K562 (cell line): Measurements from ENCODE around the gene ZNF85. TPM values are rescaled to one million over a fixed set of nuclear protein-coding genes. Genes with fewer than 3 reads are reported as not detected.

Experiments used
- polyA plus RNA-seq, 8 experiments: library from polyadenylated mRNA; depleted of rRNA in 4 of 8; stranded (reverse) in 5 of 8; unstranded in 3 of 8; fragments of >200 nt; fragmentation: Nextera tagmentation in 2 of 8; fragmentation: Illumina TruSeq in 1 of 8; extraction: Ambion mirVana in 2 of 8; extraction: Trizol in 1 of 8; gene quantifications; 2 replicates each; pipeline versions ENCODE4 v1.2.1 to v1.2.3, GENCODE V29; 2011 to 2014; ENCODE audit warnings: inconsistent platforms in 1 of 8, missing spikeins in 1 of 8
- total RNA-seq, 7 experiments: library from RNA; depleted of rRNA in 6 of 7; stranded (reverse); fragments of >200 nt in 6 of 7; fragmentation: Illumina TruSeq in 2 of 7; extraction: Trizol in 2 of 7; gene quantifications; 2 replicates each; pipeline versions ENCODE4 v1.2.1 to v1.2.3, GENCODE V29; 2011 to 2021; ENCODE audit warnings: low replicate concordance in 1 of 7

The ZNF85 gene
- total and polyA plus RNA-seq, 9 of the 15 experiments (the other 6 are each of a cell fraction or from before 2014, with no cell fraction given) = 0.41 to 1.7 (median 0.92) TPM

Other genes with a start within 250 kb of the ZNF85 start
- gene ZNF66, start 146.9 kb upstream of the ZNF85 start, total RNA-seq (2014; rRNA removed) = 0.98 and 1.7 TPM in 2 replicates
- 2.0 and 2.5 TPM in 2 replicates for gene ZNF66, start 146.9 kb upstream of the ZNF85 start, total RNA-seq (2014; rRNA removed; fragmentation: Illumina TruSeq; extraction: Trizol)
- 2.1 and 2.7 TPM in 2 replicates for gene ZNF66, start 146.9 kb upstream of the ZNF85 start, total RNA-seq (2015; rRNA removed; fragmentation: Illumina TruSeq; extraction: Trizol)
- gene ZNF66, start 146.9 kb upstream of the ZNF85 start, total RNA-seq (2021) = 1.6 TPM in 2 replicates
- gene ZNF66, start 146.9 kb upstream of the ZNF85 start, polyA plus RNA-seq (2011; rRNA removed) = 0.83 and 2.5 TPM in 2 replicates
- 1.2 and 1.3 TPM in 2 replicates for gene ZNF66, start 146.9 kb upstream of the ZNF85 start, polyA plus RNA-seq (2014; fragmentation: Illumina TruSeq; extraction: Trizol)
- gene ZNF66, start 146.9 kb upstream of the ZNF85 start, polyA plus RNA-seq (2014; fragmentation: Nextera tagmentation; extraction: Ambion mirVana) = under 1 TPM; 0.13 to 0.29 TPM
- gene ZNF66, start 146.9 kb upstream of the ZNF85 start, polyA plus RNA-seq (2014; rRNA removed) = 0.53 and 1.4 TPM in 2 replicates
- gene ZNF430, start 97.4 kb downstream of the ZNF85 start, total RNA-seq (2014; rRNA removed) = 5.3 and 5.6 TPM in 2 replicates
- 15.4 and 15.8 TPM in 2 replicates for gene ZNF430, start 97.4 kb downstream of the ZNF85 start, total RNA-seq (2014; rRNA removed; fragmentation: Illumina TruSeq; extraction: Trizol)
- gene ZNF430, start 97.4 kb downstream of the ZNF85 start, total RNA-seq (2015; rRNA removed; fragmentation: Illumina TruSeq; extraction: Trizol) = 10.8 and 11.7 TPM in 2 replicates
- gene ZNF430, start 97.4 kb downstream of the ZNF85 start, total RNA-seq (2021) = 7.8 and 9.6 TPM in 2 replicates
- 11.3 and 11.4 TPM in 2 replicates for gene ZNF430, start 97.4 kb downstream of the ZNF85 start, polyA plus RNA-seq (2011; rRNA removed)
- 7.6 and 9.4 TPM in 2 replicates for gene ZNF430, start 97.4 kb downstream of the ZNF85 start, polyA plus RNA-seq (2014; fragmentation: Illumina TruSeq; extraction: Trizol)
- gene ZNF430, start 97.4 kb downstream of the ZNF85 start, polyA plus RNA-seq (2014; fragmentation: Nextera tagmentation; extraction: Ambion mirVana) = 1 to 10 TPM; 4.7 to 5.3 TPM
- gene ZNF430, start 97.4 kb downstream of the ZNF85 start, polyA plus RNA-seq (2014; rRNA removed) = 5.0 and 5.2 TPM in 2 replicates
- 16.2 and 21.4 TPM in 2 replicates for gene ZNF714, start 159.0 kb downstream of the ZNF85 start, total RNA-seq (2014; rRNA removed)
- gene ZNF714, start 159.0 kb downstream of the ZNF85 start, total RNA-seq (2014; rRNA removed; fragmentation: Illumina TruSeq; extraction: Trizol) = 32.5 and 37.2 TPM in 2 replicates
- gene ZNF714, start 159.0 kb downstream of the ZNF85 start, total RNA-seq (2015; rRNA removed; fragmentation: Illumina TruSeq; extraction: Trizol) = 31.6 and 33.8 TPM in 2 replicates
- 22.1 and 23.5 TPM in 2 replicates for gene ZNF714, start 159.0 kb downstream of the ZNF85 start, total RNA-seq (2021)
- 40.8 and 49.4 TPM in 2 replicates for gene ZNF714, start 159.0 kb downstream of the ZNF85 start, polyA plus RNA-seq (2011; rRNA removed)
- gene ZNF714, start 159.0 kb downstream of the ZNF85 start, polyA plus RNA-seq (2014; fragmentation: Illumina TruSeq; extraction: Trizol) = 25.9 and 28.9 TPM in 2 replicates
- gene ZNF714, start 159.0 kb downstream of the ZNF85 start, polyA plus RNA-seq (2014; fragmentation: Nextera tagmentation; extraction: Ambion mirVana) = 10 to 100 TPM; 25.2 to 29.1 TPM
- 22.6 and 24.8 TPM in 2 replicates for gene ZNF714, start 159.0 kb downstream of the ZNF85 start, polyA plus RNA-seq (2014; rRNA removed)
- 7.6 and 12.0 TPM in 2 replicates for gene ZNF431, start 218.8 kb downstream of the ZNF85 start, total RNA-seq (2014; rRNA removed)
- 22.0 and 22.8 TPM in 2 replicates for gene ZNF431, start 218.8 kb downstream of the ZNF85 start, total RNA-seq (2014; rRNA removed; fragmentation: Illumina TruSeq; extraction: Trizol)
- 17.6 and 19.2 TPM in 2 replicates for gene ZNF431, start 218.8 kb downstream of the ZNF85 start, total RNA-seq (2015; rRNA removed; fragmentation: Illumina TruSeq; extraction: Trizol)
- 13.5 and 16.2 TPM in 2 replicates for gene ZNF431, start 218.8 kb downstream of the ZNF85 start, total RNA-seq (2021)
- gene ZNF431, start 218.8 kb downstream of the ZNF85 start, polyA plus RNA-seq (2011; rRNA removed) = 24.8 and 33.4 TPM in 2 replicates
- 16.5 and 20.4 TPM in 2 replicates for gene ZNF431, start 218.8 kb downstream of the ZNF85 start, polyA plus RNA-seq (2014; fragmentation: Illumina TruSeq; extraction: Trizol)
- gene ZNF431, start 218.8 kb downstream of the ZNF85 start, polyA plus RNA-seq (2014; fragmentation: Nextera tagmentation; extraction: Ambion mirVana) = 1 to 10 TPM; 3.3 to 5.0 TPM
- gene ZNF431, start 218.8 kb downstream of the ZNF85 start, polyA plus RNA-seq (2014; rRNA removed) = 11.9 and 12.9 TPM in 2 replicates